Parathyroid adenoma (tissue), 2 donors: Measurements from ENCODE around the gene GRM4.

Experiments used
- H2AFZ ChIP-seq: fragments of 300-600 bp; sonication (generic); one replicate; pipeline ENCODE4 v1.7.0; 2017; ENCODE audit warnings: antibody characterized with exemption, mild to moderate bottlenecking
- H3K27ac ChIP-seq: fragments of 300-600 bp; sonication (generic); one replicate; pipeline ENCODE4 v1.7.0; 2017
- H3K27me3 ChIP-seq: fragments of 300-600 bp; sonication (generic); one replicate; pipeline ENCODE4 v1.7.0; 2017; ENCODE audit warnings: low read length; ENCODE audit not compliant: control insufficient read depth, insufficient read depth
- H3K36me3 ChIP-seq: fragments of 300-600 bp; sonication (generic); one replicate; pipeline ENCODE4 v1.7.0; 2017; ENCODE audit warnings: low read length; ENCODE audit not compliant: control insufficient read depth, insufficient read depth
- H3K4me1 ChIP-seq: fragments of 300-600 bp; sonication (generic); one replicate; pipeline ENCODE4 v1.7.0; 2017; ENCODE audit warnings: control low read depth
- H3K4me2 ChIP-seq: fragments of 300-600 bp; sonication (generic); one replicate; pipeline ENCODE4 v1.7.0; 2017; ENCODE audit warnings: low read length
- H3K4me3 ChIP-seq: fragments of 300-600 bp; sonication (generic); one replicate; pipeline ENCODE4 v1.7.0; 2017; ENCODE audit warnings: low read depth, low read length
- H3K79me2 ChIP-seq: fragments of 300-600 bp; sonication (generic); one replicate; pipeline ENCODE4 v1.7.0; 2017; ENCODE audit warnings: control low read depth
- H3K9ac ChIP-seq: fragments of 300-600 bp; sonication (generic); one replicate; pipeline ENCODE4 v1.7.0; 2017; ENCODE audit warnings: mild to moderate bottlenecking
- H3K9me3 ChIP-seq: fragments of 300-600 bp; sonication (generic); one replicate; pipeline ENCODE4 v1.7.0; 2017; ENCODE audit warnings: low read length; ENCODE audit not compliant: control insufficient read depth
- TF ChIP-seq, protein P1 (sequence below): fragments of 300-600 bp; sonication (generic); IDR thresholded peaks from one replicate; pipeline ENCODE4 v1.7.0; 2017; ENCODE audit warnings: antibody characterized with exemption, mild to moderate bottlenecking
- donor health status: primary hyperparathyroidism.

The GRM4 gene

GRCh38 chr6:33977606-33978411, 168.1 kb downstream of the GRM4 start:
- Histone ChIP-seq H3K4me2 (no peak overlapping the region), H3K79me2 (no peaks in the 10 kb centered on the region), H3K9me3 (no peaks in the 10 kb centered on the region), H3K36me3 (no peaks in the 10 kb centered on the region), H3K27me3 (no peaks in the 10 kb centered on the region), H3K9ac (no peak overlapping the region), H2AFZ (no peak overlapping the region), H3K4me3 (no peak overlapping the region), H3K27ac (no peak overlapping the region), H3K4me1 (no peaks in the 10 kb centered on the region)
- TF ChIP-seq, protein P1, sequence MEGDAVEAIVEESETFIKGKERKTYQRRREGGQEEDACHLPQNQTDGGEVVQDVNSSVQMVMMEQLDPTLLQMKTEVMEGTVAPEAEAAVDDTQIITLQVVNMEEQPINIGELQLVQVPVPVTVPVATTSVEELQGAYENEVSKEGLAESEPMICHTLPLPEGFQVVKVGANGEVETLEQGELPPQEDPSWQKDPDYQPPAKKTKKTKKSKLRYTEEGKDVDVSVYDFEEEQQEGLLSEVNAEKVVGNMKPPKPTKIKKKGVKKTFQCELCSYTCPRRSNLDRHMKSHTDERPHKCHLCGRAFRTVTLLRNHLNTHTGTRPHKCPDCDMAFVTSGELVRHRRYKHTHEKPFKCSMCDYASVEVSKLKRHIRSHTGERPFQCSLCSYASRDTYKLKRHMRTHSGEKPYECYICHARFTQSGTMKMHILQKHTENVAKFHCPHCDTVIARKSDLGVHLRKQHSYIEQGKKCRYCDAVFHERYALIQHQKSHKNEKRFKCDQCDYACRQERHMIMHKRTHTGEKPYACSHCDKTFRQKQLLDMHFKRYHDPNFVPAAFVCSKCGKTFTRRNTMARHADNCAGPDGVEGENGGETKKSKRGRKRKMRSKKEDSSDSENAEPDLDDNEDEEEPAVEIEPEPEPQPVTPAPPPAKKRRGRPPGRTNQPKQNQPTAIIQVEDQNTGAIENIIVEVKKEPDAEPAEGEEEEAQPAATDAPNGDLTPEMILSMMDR = no peak

DNA sequence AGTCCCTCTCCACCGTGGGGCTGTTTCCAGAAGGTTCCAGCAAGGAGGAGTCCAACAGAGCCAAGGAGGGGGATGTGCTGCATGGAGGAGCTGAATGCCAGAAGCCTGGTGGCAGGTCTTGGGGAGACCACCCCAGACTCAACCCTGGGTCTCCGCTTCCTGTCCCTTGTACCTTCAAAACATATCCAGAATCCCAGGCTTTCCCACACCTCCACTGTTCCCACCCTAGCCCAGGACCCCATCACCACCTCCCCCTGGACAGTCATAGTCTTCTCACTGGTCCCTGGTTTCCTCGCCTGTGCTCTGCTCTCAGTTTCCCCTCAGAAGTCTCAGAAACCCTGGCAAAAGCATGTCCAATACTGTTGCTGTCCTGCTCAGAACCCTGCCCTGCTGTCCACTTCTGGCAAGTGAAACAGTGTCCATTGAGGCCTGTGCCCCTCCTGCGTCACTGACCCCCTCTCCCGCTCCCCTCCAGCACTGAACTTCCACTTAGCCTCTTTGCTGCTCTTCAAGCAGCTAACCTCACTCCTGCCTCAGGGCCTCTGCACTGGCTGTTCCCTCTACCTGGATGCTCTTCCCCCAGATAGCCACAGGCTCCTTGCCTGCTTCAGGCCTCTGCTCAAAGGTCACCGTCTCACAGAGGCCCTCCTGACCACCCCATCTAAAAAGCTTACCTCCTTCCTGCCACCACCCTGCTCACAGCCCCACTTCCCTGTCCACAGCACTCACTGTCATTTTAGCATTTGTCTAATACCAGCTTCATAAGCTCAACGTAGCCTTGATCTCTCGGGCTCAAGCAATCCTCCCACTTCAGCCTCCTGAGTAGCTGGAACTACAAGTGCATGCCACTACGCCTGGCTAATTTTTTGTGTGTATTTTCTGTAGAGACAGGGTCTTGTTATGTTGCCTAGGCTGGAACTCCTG, 169.2 kb downstream of the GRM4 start:
- Histone ChIP-seq H2AFZ (no peak overlapping the region), H3K4me1 (no peaks in the 10 kb centered on the region), H3K4me2 (no peak overlapping the region), H3K79me2 (no peaks in the 10 kb centered on the region), H3K9ac (no peak overlapping the region), H3K27me3 (no peaks in the 10 kb centered on the region), H3K9me3 (no peaks in the 10 kb centered on the region), H3K27ac (no peak overlapping the region), H3K4me3 (no peak overlapping the region), H3K36me3 (no peaks in the 10 kb centered on the region)
- TF ChIP-seq, protein P1 = no peak

GRCh38 chr6:33975661-33976436, 170.0 kb downstream of the GRM4 start:
- H3K27ac ChIP-seq = no peak overlapping the region
- no peak overlapping the region for H2AFZ ChIP-seq

GRCh38 chr6:33974471-33974870, 171.4 kb downstream of the GRM4 start:
- no peak overlapping the region for H3K4me2 ChIP-seq
- H3K4me1 ChIP-seq = no peaks in the 10 kb centered on the region
- no peak overlapping the region for H3K9ac ChIP-seq
- no peak overlapping the region for H3K27ac ChIP-seq
- H3K9me3 ChIP-seq = no peaks in the 10 kb centered on the region
- H3K79me2 ChIP-seq = no peaks in the 10 kb centered on the region
- TF ChIP-seq, protein P1 = no peak
- no peak overlapping the region for H3K4me3 ChIP-seq
- no peaks in the 10 kb centered on the region for H3K36me3 ChIP-seq
- no peaks in the 10 kb centered on the region for H3K27me3 ChIP-seq
- H2AFZ ChIP-seq = no peak overlapping the region

More at GRCh38 chr6:33975661-33976436, 170.0 kb downstream of the GRM4 start:
- TF ChIP-seq, protein P1 = no peak
- Histone ChIP-seq H3K9ac (no peak overlapping the region), H3K36me3 (no peaks in the 10 kb centered on the region), H3K9me3 (no peaks in the 10 kb centered on the region), H3K4me3 (no peak overlapping the region), H3K4me2 (no peak overlapping the region), H3K27me3 (no peaks in the 10 kb centered on the region), H3K79me2 (no peaks in the 10 kb centered on the region), H3K4me1 (no peaks in the 10 kb centered on the region)
